Measurements from ENCODE around the gene EML3. TPM values are rescaled to one million over a fixed set of nuclear protein-coding genes. Genes with fewer than 3 reads are reported as not detected.
A peak's percentile ranks its signal among the peaks of the same experiment; 100 is the strongest.

The EML3 gene
- total and polyA plus RNA-seq, 2 of the 8 experiments (the other 6 are each of a cell fraction or from before 2014, with no cell fraction given) = 19.2 to 29.9 TPM

DNA sequence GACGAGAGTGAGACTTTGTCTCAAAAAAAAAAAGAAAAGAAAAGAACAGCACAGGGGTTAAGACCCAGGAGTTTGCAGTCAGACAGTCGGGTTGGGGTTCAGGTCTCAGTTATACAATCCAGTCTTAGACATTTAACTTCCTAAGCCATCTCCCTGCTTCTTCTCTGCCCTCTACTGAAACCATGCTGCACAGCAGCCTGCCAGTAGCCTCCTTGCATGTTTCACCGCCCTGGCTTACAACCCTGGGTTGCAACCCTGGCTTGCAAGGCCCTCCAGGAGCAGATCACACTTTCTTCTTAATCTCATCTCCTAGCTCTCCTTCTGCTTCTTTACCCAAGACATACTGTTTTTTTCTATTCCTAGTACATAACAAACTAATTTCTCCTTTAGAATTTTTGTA is 15.1 kb upstream of the EML3 start:
- Histone ChIP-seq H2BK20ac (ENCODE audit: low read length) (no peak overlapping the region), H3K9me3 (ENCODE audit: insufficient read depth in 2 of 2, low read depth in 1 of 2, low read length in 1 of 2) (no peaks in the 10 kb centered on the region), H3K4me3 (ENCODE audit: extremely low read depth in 1 of 4, insufficient read depth in 2 of 4, low read depth in 3 of 4, low read length in 4 of 4) (no peak overlapping the region), H3K79me1 (ENCODE audit: low read depth, low read length) (no peaks in the 10 kb centered on the region), H3K79me2 (ENCODE audit: control insufficient read depth in 1 of 2, insufficient read depth in 2 of 2, low read length in 2 of 2) (no peaks in the 10 kb centered on the region), H3K4ac (replicated peaks; ENCODE audit: insufficient read length, low read depth, low read length) (no peak overlapping the region), H3K14ac (ENCODE audit: insufficient read length) (no peak overlapping the region), H2AFZ (ENCODE audit: low read length) (no peak overlapping the region), H3K9ac (replicated peaks in 1 of 4; ENCODE audit: extremely low read depth in 1 of 4, low read depth in 3 of 4, low read length in 3 of 4) (no peak overlapping the region), H3K36me3 (ENCODE audit: control insufficient read depth in 2 of 4, insufficient read depth in 4 of 4, low read length in 3 of 4) (peaks cover 50 to 72% (median 62%) of the 10 kb centered on the region in 4 experiments), H3K4me2 (ENCODE audit: insufficient read depth in 1 of 2, low read depth in 2 of 2, low read length in 2 of 2) (no peak overlapping the region), H3K4me1 (replicated peaks in 1 of 4; ENCODE audit: control insufficient read depth in 3 of 4, insufficient read depth in 4 of 4, low read length in 3 of 4) (no peaks in the 10 kb centered on the region), H3K27ac (ENCODE audit: low read depth, low read length) (no peak overlapping the region), H2BK5ac (ENCODE audit: low read depth, low read length) (no peak overlapping the region), H2BK12ac (ENCODE audit: low read depth, low read length) (no peak overlapping the region), H3K56ac (replicated peaks; ENCODE audit: insufficient read length, low read depth, low read length) (no peak overlapping the region), H4K8ac (ENCODE audit: extremely low read depth, insufficient read depth, low read length) (no peak overlapping the region), H3K18ac (ENCODE audit: extremely low read depth, low read length) (no peak overlapping the region), H3K23ac (ENCODE audit: insufficient read length) (no peak overlapping the region), H4K20me1 (replicated peaks in 1 of 2; ENCODE audit: control insufficient read depth in 1 of 2, insufficient read depth in 2 of 2, low read length in 2 of 2) (peaks cover 4 to 9% of the 10 kb centered on the region in 2 experiments), H2BK15ac (ENCODE audit: low read length) (no peak overlapping the region), H2AK5ac (ENCODE audit: low read depth, low read length) (no peak overlapping the region), H3K27me3 (replicated peaks in 1 of 4; ENCODE audit: control insufficient read depth in 3 of 4, extremely low read depth in 1 of 4, insufficient read depth in 3 of 4, low read length in 3 of 4) (no peaks in the 10 kb centered on the region), H3K23me2 (ENCODE audit: low read depth, low read length) (no peaks in the 10 kb centered on the region), H4K5ac (ENCODE audit: insufficient read length, low read depth, low read length) (no peak overlapping the region), H2BK120ac (replicated peaks; ENCODE audit: low read depth, low read length) (no peak overlapping the region), H4K91ac (replicated peaks; ENCODE audit: insufficient read length, low read length) (no peak overlapping the region)
- DNase-seq (ENCODE audit: low read depth in 1 of 2, low spot score in 2 of 2) (no peak), FAIRE-seq (no peak)
- CTCF ChIA-PET (ENCODE audit: partially characterized antibody) = interaction anchor here (1.1 to 1.8 kb wide), 4 partner anchors 16 to 233 kb away, joined by 3 to 5 read pairs (median 4); partner anchors contain the start of gene TUT1
- POLR2A ChIA-PET (ENCODE audit: partially characterized antibody) = interaction anchor here (0.6 to 1.2 kb wide), 4 partner anchors 56 to 266 kb away, joined by 3 read pairs; partner anchors contain the start of gene HNRNPUL2
- TF ChIP-seq GTF2F1 (IDR thresholded peaks at IDR 0.05; ENCODE audit: borderline replicate concordance, low read depth, low read length) = no peak
- TF ChIP-seq RAD21 (IDR thresholded peaks at IDR 0.05 in 1 of 2, conservative IDR thresholded peaks at IDR 0.05 in 1 of 2; ENCODE audit: low read depth in 2 of 2, low read length in 2 of 2) = peak in 1 of 2 experiments; percentile 12; a peak in 1 of 4 replicates
- WGBS, 2 experiments (ENCODE audit: extremely low coverage in 1 of 2, insufficient coverage in 1 of 2, insufficient read length in 1 of 2, insufficient replicate concordance in 2 of 2, low coverage in 1 of 2, low lambda C conversion rate in 2 of 2, missing lambda C conversion rate in 1 of 2) = 91% methylated on average over 3 of the region's 3 CpGs; no CpG with 5 or more reads in 1 of the 2 experiments
